Measurements from ENCODE around the gene WFDC9. TPM values are rescaled to one million over a fixed set of nuclear protein-coding genes. Genes with fewer than 3 reads are reported as not detected.

The WFDC9 gene
- total RNA-seq (2014; rRNA removed; shearing (Covaris generic)), result not detected in 2 replicates

GRCh38 chr20:45631184-45631583 lies at the start of gene WFDC9:
Gene WFDC9 (minus strand): TSS chr20:45631284. CDS start chr20:45610181, 21,103 bp downstream.

GRCh38 chr20:45670139-45670538 lies 39.1 kb upstream of the WFDC9 start, which contains the start of gene WFDC11:
Gene WFDC11 (minus strand): TSS chr20:45670239. CDS start chr20:45650600, 19,639 bp downstream.

GRCh38 chr20:45629496-45630100 lies 1.5 kb downstream of the WFDC9 start, which contains the start of gene WFDC10A:
Gene WFDC10A (plus strand): TSS chr20:45629739. CDS start chr20:45629814, 75 bp downstream.

GRCh38 chr20:45579184-45579583 lies 51.9 kb downstream of the WFDC9 start, which contains the start of gene WFDC8:
Gene WFDC8 (minus strand): TSS chr20:45579284. CDS start chr20:45579247, 37 bp downstream.

Small RNAs within 50 kb of the gene (small RNA-seq; reads per million reads assigned to genes)
- gene RNA5SP485, result not detected

Other genes with a start within 250 kb of the WFDC9 start
- 1.2 and 1.8 TPM in 2 replicates for gene DBNDD2, start 223.0 kb downstream of the WFDC9 start, total RNA-seq (2014; rRNA removed; shearing (Covaris generic))
- 80.5 and 105 TPM in 2 replicates for gene PIGT, start 215.1 kb downstream of the WFDC9 start, total RNA-seq (2014; rRNA removed; shearing (Covaris generic))
- gene WFDC2, start 161.5 kb downstream of the WFDC9 start, total RNA-seq (2014; rRNA removed; shearing (Covaris generic)), result 0.72 and 1.1 TPM in 2 replicates
- gene SPINT3, start 115.7 kb downstream of the WFDC9 start, total RNA-seq (2014; rRNA removed; shearing (Covaris generic)), result not detected in 2 replicates
- gene WFDC6, start 91.8 kb downstream of the WFDC9 start, total RNA-seq (2014; rRNA removed; shearing (Covaris generic)), result not detected in 2 replicates
- not detected in 2 replicates for gene EPPIN, start 83.9 kb downstream of the WFDC9 start, total RNA-seq (2014; rRNA removed; shearing (Covaris generic))
- not detected in 2 replicates for gene WFDC8, start 52.0 kb downstream of the WFDC9 start, total RNA-seq (2014; rRNA removed; shearing (Covaris generic))
- gene WFDC10A, start 1.5 kb downstream of the WFDC9 start, total RNA-seq (2014; rRNA removed; shearing (Covaris generic)), result not detected in 2 replicates
- gene WFDC11, start 39.0 kb upstream of the WFDC9 start, total RNA-seq (2014; rRNA removed; shearing (Covaris generic)), result not detected in 2 replicates
- gene WFDC13, start 70.8 kb upstream of the WFDC9 start, total RNA-seq (2014; rRNA removed; shearing (Covaris generic)), result not detected in 2 replicates
- not detected in 2 replicates for gene WFDC10B, start 73.7 kb upstream of the WFDC9 start, total RNA-seq (2014; rRNA removed; shearing (Covaris generic))
- gene SPINT4, start 91.1 kb upstream of the WFDC9 start, total RNA-seq (2014; rRNA removed; shearing (Covaris generic)), result not detected in 2 replicates
- gene WFDC3, start 160.6 kb upstream of the WFDC9 start, total RNA-seq (2014; rRNA removed; shearing (Covaris generic)), result 0.41 and 1.9 TPM in 2 replicates
- gene DNTTIP1, start 160.7 kb upstream of the WFDC9 start, total RNA-seq (2014; rRNA removed; shearing (Covaris generic)), result 100 and 116 TPM in 2 replicates
- gene UBE2C, start 181.4 kb upstream of the WFDC9 start, total RNA-seq (2014; rRNA removed; shearing (Covaris generic)), result 200 and 242 TPM in 2 replicates
- gene TNNC2, start 196.0 kb upstream of the WFDC9 start, total RNA-seq (2014; rRNA removed; shearing (Covaris generic)), result 1.7 TPM in 1 of 2 replicates, not detected in the other
- 89.4 and 89.5 TPM in 2 replicates for gene SNX21, start 202.5 kb upstream of the WFDC9 start, total RNA-seq (2014; rRNA removed; shearing (Covaris generic))
- 52.4 and 54.0 TPM in 2 replicates for gene ACOT8, start 226.1 kb upstream of the WFDC9 start, total RNA-seq (2014; rRNA removed; shearing (Covaris generic))
- gene ZSWIM3, start 226.3 kb upstream of the WFDC9 start, total RNA-seq (2014; rRNA removed; shearing (Covaris generic)), result 3.1 and 3.8 TPM in 2 replicates
- 6.6 and 13.4 TPM in 2 replicates for gene ZSWIM1, start 249.9 kb upstream of the WFDC9 start, total RNA-seq (2014; rRNA removed; shearing (Covaris generic))

All from A375 (cell line).